GM18498 (cell line): ENCODE measurements around the gene ADGRE2.
"Not testable (repeated sequence)": the region's sequence is repeated elsewhere in the genome, so short reads cannot be mapped to it uniquely, and the experiment has no call there.

Experiments used
- ATAC-seq: cut with Tn5 transposase; IDR thresholded peaks from one replicate; pipeline ENCODE4 v1.9.1; 2021; ENCODE audit warnings: mild to moderate bottlenecking, moderate library complexity; ENCODE audit not compliant: unreplicated experiment

ADGRE2 gene

DNA sequence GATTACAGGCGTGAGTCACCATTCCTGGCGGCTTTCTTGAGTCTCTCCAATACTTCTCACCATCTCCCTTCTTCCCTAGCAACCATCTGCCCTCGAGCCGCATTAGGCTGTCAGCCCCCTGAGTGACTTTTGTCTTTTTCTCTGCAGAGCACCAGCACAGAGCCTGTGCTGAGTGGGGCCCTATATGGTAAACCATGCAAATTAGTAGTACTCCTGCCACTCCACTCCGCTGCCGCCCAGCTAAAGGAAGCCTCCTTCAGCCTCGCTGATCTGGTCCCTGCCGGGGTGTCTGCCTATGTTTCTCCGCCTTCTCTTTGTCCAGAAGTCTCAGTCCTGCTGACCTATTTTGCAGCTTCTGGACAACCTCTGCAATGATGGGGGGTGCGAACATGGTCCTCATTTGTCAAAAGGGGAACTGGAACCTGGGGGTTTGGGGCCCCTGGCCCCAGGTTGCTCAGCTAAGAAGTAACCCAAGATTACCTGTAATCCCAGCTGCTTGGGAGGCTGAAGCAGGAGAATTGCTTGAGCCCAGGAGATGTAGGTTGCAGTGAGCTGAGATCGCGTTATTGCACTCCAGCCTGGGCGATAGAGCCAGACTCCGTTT lies 2.4 kb upstream of the ADGRE2 start:
- ATAC-seq = not testable (repeated sequence)

DNA sequence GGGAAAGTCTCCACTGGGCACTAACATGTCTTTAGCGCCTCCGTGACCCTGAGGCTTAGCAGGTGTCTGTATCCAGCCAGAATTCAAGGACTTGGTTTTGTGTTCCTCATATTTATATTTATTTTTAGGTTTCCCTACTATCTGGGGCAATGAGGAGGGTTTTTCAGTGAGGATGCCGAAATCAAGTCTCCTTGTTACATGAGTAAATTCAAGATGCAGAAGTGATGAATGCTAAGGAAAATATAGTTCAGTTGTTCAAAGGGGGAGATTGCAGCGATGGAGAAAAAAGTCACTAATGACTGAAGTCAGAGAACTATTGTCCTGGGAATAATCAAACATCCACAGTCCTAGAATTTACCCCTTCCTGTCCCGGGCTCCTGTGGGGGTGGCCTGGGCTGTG lies 791 bp upstream of the ADGRE2 start:
- ATAC-seq = no peak

- ATAC-seq = not testable (repeated sequence)
Measured at GRCh38 chr19:14777645-14778044, 715 bp downstream of the ADGRE2 start.

DNA sequence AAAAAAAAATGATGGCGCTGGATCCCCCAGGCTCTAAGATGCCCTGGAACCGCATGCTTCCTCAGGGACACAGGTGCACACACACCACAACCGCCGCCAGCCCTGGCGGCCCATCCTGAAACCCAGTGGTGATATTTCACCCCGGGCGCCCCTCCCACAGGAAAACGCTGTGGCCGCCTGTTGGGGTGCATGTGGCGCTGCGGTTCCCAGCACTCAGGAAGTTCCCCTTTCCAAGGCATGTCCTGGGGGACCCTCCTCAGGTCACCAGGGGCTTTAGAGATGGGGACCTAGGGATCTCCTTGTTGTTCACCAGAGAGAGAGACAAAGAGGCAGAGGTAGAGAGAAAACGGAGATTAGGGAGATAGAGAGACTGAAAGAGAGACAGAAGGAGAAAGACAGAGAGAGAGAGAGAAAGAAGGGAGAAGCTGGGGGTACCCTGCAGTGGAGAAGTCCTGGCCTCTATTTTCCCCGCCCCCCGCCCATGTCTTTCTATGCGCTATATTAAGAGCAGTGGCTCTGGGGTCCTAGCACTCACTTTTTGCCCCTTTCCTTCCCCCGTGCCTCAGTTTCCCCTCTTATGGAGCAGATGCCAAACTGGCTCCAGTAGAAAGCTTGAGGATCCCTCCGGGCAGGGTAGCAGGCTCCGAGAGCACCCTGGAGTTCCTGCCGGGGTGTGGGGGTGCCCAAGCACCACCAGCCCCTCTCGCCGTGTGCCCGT lies 2.3 kb downstream of the ADGRE2 start:
- no peak for ATAC-seq

DNA sequence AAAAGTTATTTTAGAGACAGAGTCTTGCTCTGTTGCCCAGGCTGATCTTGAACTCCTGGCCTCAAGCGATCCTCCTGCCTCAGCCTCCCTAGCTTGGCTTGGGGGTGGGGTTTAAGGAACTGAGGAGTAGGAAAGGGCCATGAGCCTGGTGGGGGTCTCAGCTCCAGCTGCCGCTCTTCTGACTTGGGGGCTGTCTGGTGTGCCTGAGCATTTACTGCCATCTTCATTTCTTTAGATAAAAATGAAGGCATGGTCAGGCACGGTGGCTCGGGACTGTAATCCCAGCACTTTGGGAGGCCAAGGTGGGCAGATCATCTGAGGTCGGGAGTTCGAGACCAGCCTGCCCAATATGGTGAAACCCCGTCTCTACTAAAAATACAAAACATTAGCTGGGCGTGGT lies 3.0 kb downstream of the ADGRE2 start:
- ATAC-seq = not testable (repeated sequence)

- ATAC-seq = no peak
Measured at GRCh38 chr19:14774373-14774772, 4.0 kb downstream of the ADGRE2 start.

GRCh38 chr19:14773722-14774121 lies 4.6 kb downstream of the ADGRE2 start:
- ATAC-seq = not testable (repeated sequence)

- ATAC-seq = no peak
Measured at GRCh38 chr19:14772995-14773394, 5.4 kb downstream of the ADGRE2 start.

DNA sequence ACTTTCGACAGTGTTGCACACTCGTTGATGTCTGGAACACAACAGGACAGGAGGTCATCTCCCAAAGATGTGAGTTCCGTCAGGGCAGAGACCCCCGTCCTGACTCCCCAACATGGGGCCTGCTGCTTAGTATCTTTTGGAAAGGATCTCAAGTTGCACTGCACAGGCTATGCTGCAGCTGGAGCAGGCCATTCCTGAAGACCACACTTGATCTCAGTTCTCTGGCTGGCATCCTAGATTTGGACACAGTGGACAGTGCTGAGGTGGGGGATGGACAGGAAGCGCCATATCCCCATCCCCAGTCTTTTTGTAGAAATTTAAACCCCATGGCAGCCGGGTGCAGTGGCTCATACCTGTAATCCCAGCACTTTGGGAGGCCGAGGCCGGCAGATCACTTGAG lies 5.9 kb downstream of the ADGRE2 start:
- ATAC-seq = no peak

DNA sequence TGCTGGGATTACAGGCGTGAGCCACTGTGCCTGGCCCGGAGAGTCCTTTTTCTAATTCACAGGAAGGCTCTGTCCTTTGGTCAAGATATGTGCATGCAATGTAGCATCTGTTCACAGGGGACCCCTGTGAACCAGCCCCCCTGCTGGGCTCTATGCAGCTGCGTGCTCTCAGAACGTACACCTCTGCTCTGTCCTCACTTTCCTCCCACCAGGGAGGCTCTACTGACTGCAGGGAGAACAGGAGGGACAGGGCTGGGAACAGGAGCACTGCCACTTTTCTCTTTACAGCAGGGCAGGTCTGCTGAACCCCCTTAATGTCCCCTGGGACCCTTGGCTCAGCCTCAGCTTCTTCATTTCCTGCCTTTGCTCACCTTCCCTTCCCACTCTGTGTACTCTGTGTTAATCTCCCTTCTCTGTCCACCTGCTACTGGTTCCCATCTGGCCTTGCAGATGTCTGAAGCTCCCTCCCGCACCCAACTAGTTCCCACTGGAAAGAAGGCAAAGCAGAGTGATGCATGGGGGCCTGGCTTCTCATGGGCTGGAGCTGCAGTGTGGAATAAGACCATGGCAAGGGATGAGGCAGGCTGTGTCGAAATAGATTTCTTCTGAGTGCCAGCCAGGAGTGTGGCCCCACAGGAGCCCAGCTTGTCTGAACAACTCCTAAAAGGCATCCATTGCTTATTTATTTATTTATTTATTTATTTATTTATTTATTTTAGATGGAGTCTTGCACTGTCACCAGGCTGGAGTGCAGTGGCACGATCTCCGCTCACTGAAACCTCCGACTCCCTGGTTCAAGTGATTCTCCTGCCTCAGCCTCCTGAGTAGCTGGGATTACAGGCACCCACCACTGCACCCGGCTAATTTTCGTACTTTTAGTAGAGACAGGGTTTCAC lies 7.2 kb downstream of the ADGRE2 start:
- no peak for ATAC-seq

DNA sequence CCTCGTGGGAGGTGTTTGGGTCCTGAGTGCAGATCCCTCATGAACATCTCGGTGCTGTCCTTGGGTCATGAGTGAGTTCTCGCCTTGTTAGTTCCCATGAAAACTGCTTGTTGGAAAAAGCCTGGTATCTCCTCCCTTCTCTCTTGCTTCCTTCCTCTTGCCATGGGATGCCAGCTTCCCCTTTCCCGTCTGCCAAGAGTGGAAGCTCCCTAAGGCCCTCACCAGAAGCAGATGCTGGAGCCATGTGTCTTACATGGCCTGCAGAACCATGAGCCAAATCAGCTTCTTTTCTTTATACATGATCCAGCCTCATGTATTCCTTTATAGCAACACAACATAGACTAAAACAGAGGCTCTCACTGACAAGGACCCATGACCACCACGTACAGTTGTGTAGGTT lies 8.2 kb downstream of the ADGRE2 start:
- no peak for ATAC-seq

DNA sequence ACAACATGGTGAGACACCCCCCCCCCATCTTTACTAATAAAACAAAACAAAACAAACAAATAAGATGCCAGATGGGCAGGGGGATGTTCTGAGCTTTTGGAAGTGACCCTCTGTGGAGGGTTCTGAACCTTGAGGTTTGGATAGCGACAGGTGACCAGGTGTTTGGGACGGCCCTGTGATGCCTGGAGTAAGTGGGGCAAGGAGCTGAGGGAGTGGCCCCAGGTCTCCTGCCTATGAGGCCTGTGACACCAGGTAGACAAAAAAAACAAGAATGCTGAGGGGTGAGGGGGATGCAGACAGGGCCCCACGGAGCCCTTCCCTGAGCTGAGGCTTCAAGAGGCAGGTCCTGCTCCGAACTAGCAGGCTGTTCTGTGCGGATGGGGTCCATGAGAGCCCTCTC lies 9.2 kb downstream of the ADGRE2 start:
- ATAC-seq = no peak

DNA sequence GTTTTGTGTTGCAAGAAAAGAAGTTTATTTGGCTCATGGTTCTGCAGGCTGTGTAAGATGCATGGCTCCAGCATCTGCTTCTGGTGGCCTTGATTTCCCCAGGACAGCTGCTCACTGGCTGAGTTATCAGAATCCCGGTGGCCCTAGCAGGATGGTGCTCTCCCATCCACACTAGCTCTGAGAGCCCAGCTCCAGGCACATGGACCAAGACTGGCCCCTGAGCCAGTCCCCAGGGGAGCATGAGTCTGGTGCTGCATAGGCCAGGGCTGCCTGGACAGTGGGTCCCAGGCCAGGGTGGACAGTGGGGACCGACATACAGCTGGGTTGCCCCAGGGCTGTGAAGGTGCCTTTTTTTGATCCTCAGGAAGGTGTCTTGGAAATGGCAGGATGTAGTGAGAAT lies 10.4 kb downstream of the ADGRE2 start:
- ATAC-seq = no peak

- ATAC-seq = no peak
Measured at GRCh38 chr19:14767466-14767971, 10.8 kb downstream of the ADGRE2 start.

DNA sequence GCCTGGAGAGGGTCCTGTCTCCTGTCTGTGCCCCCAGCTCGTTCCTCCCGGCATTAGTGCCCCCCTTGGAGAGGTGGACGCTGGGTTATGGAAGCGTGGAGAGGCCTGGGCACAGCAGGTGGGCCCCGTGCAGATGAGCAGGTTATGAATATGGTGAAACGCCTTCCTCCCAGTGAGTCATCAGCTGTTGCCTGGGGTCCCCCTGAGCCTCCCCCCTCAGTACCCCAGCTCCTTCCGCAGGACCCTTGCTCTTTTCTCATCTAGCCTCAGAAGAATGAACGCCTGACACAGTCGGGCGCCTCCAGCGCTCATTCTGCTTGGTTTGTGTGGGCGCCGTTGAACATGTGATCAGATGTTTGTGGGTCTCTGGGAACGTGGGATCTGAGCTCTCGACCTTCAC lies 12.5 kb downstream of the ADGRE2 start:
- ATAC-seq = not testable (repeated sequence)

DNA sequence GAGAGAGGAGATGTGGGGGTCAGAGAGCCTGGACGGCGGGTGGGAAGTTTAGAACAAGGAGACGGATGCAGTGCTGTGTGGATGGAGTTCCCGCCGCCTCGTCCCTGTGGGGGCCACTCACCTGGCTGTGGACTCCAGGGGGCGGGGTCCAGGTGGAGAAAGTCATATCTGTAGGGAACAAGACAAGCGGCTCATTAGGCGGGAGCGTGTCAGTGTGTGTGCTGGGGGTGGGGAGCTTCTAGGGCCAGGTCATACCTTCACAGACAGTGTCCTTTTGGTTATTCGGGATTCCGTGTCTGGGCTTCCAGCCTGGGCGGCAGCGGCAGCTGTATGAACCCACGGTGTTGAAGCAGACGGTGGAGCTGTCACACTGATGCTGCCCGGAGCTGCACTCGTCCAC lies 13.0 kb downstream of the ADGRE2 start:
- not testable (repeated sequence) for ATAC-seq

DNA sequence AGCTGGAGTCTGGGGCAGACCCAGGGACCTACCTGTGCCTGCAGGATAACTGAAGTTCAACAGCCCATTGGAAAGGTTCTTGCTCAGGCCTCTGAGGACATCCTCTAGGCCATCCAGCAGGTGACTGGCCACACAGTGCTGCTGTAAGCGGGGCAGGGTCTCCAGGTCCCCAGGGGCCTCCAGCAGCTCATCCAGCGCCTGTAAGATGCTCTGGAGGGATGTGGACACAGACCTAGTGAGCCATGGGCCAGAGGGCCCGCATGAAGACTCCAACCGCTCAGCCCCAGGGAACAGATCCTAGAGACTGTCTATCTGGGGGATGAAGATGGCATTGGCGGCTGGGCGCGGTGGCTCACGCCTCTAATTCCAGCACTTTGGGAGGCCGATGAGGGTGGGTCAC lies 14.0 kb downstream of the ADGRE2 start:
- ATAC-seq = no peak

DNA sequence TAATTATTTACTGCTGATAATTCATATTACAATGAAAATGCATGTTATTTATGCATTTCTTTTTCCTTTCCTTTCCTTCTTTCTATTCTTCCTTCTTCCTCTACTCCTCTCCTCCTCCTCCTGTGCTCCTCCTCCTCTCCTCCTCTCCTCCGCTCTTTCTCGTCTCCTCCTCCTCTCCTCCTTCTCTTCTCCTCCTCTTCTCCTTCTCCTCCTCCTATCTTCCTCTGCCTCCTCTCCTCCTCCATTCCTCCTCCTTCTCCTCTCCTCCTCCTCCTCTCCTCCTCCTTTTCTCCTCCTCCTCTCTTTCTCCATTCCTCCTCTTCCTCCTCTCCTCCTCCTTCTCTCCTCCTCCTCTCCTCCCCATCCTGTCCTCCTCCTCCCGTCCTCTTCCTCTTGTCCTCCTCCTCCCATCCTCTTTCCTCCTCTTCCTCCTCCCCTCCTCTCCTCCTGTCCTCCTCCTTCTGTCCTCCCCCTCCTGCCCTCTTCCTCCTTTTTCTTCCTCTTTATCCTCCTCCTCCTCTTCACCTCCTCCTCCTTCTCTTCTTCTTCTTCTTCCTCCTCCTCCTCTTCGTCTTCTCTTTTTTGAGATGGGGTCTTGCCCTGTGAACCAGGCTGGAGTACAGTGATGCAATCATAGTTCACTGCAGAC lies 14.7 kb downstream of the ADGRE2 start:
- ATAC-seq = no peak

GRCh38 chr19:14762111-14762510 lies 16.2 kb downstream of the ADGRE2 start:
- no peak for ATAC-seq

GRCh38 chr19:14761607-14762006 lies 16.8 kb downstream of the ADGRE2 start:
- no peak for ATAC-seq

DNA sequence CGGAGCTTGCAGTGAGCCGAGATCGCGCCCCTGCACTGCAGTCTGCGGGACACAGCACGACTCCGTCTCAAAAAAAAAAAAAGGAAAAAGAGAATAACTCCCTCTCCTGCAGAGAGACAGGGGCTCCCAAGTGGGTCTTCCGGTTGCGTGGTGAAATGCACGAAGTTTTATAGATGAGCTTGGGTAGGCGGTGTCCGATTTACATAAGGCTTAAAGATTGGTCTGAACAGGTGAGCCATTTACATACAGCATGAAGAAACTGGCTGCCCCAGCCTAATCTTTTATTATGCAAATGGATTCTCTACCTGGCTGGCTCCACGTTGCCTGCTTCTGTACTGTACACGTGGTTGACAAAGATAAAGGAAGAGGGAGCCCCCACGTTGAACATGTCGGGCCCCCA lies 19.5 kb downstream of the ADGRE2 start:
- no peak for ATAC-seq
